Naive B cell (primary cell): Measurements from ENCODE around the gene LRRC4C. TPM values are rescaled to one million over a fixed set of nuclear protein-coding genes. Genes with fewer than 3 reads are reported as not detected.
A peak's percentile ranks its signal among the peaks of the same experiment; 100 is the strongest.

Experiments
- ATAC-seq, 2 donors: fragments of 150-1000 bp; cut with Tn5 transposase; 2 replicates each; pipeline ENCODE4 v1.10.0; 2021; ENCODE audit warnings: low read depth in 2 of 2, mild to moderate bottlenecking in 2 of 2, moderate library complexity in 2 of 2
- DNase-seq: peaks from one replicate; pipeline ENCODE4 v3.0.0; 2022
- H3K27ac Mint-ChIP-seq, 6 donors: one replicate each; pipeline ENCODE4 v1.8.0; 2020 to 2022; ENCODE audit warnings: mild to moderate bottlenecking in 6 of 6, mixed read lengths in 6 of 6, moderate library complexity in 5 of 6, inconsistent platforms in 2 of 6
- H3K27me3 Mint-ChIP-seq, 3 donors: one replicate each; pipeline ENCODE4 v1.8.0; 2021 to 2022; ENCODE audit warnings: mixed read lengths in 3 of 3, mild to moderate bottlenecking in 1 of 3
- H3K36me3 Mint-ChIP-seq, 2 donors: one replicate each; pipeline ENCODE4 v1.8.0; 2020 to 2022; ENCODE audit warnings: mixed read lengths in 2 of 2, inconsistent platforms in 1 of 2, mild to moderate bottlenecking in 1 of 2
- H3K4me1 Mint-ChIP-seq, 3 donors: one replicate each; pipeline ENCODE4 v1.8.0; 2020 to 2022; ENCODE audit warnings: mixed read lengths in 3 of 3, inconsistent platforms in 1 of 3, mild to moderate bottlenecking in 1 of 3, moderate library complexity in 1 of 3
- H3K4me3 Mint-ChIP-seq, 8 donors: one replicate each; pipeline ENCODE4 v1.8.0; 2020 to 2022; ENCODE audit warnings: mild to moderate bottlenecking in 8 of 8, mixed read lengths in 8 of 8, moderate library complexity in 8 of 8, inconsistent platforms in 2 of 8
- H3K9me3 Mint-ChIP-seq, 7 donors: one replicate each; pipeline ENCODE4 v1.8.0; 2020 to 2022; ENCODE audit warnings: mixed read lengths in 7 of 7, mild to moderate bottlenecking in 5 of 7, inconsistent platforms in 2 of 7, moderate library complexity in 1 of 7
- polyA plus RNA-seq, 6 donors: library from polyadenylated mRNA; unstranded; fragments of 300-500 nt; fragmentation: Illumina TruSeq; gene quantifications; one replicate each; pipeline ENCODE4 v1.2.3, GENCODE V29; 2021; ENCODE audit warnings: low read depth in 6 of 6

Gene LRRC4C
- polyA plus RNA-seq, 6 donors from 2014 or later = not detected

GRCh38 chr11:41456269-41456668 lies 3.2 kb downstream of the LRRC4C start:
- peaks cover 0 to 3% (median 0%) of the 10 kb centered on the region in 3 donors for H3K4me1 Mint-ChIP-seq
- peaks cover 0 to 29% (median 11%) of the 10 kb centered on the region in 3 donors for H3K27me3 Mint-ChIP-seq
- no peak for ATAC-seq
- H3K36me3 Mint-ChIP-seq = no peaks in the 10 kb centered on the region
- H3K27ac Mint-ChIP-seq = no peak overlapping the region
- no peak overlapping the region for H3K4me3 Mint-ChIP-seq
- DNase-seq = no peak
- H3K9me3 Mint-ChIP-seq = peaks cover 0 to 1% (median 0%) of the 10 kb centered on the region in 7 donors

- Mint-ChIP-seq H3K4me3 (no peak overlapping the region), H3K27ac (no peak overlapping the region), H3K4me1 (no peaks in the 10 kb centered on the region), H3K9me3 (peaks cover 0 to 2% (median 0%) of the 10 kb centered on the region in 7 donors), H3K27me3 (no peaks in the 10 kb centered on the region), H3K36me3 (no peaks in the 10 kb centered on the region)
- DNase-seq (no peak), ATAC-seq (no peak)
Measured at GRCh38 chr11:41451011-41451410, 8.4 kb downstream of the LRRC4C start.

GRCh38 chr11:41449483-41450050 lies 9.9 kb downstream of the LRRC4C start:
- Mint-ChIP-seq H3K27me3 (no peaks in the 10 kb centered on the region), H3K36me3 (no peaks in the 10 kb centered on the region), H3K9me3 (peaks cover 0 to 5% (median 0%) of the 10 kb centered on the region in 7 donors), H3K4me3 (no peak overlapping the region), H3K4me1 (no peaks in the 10 kb centered on the region), H3K27ac (no peak overlapping the region)
- no peak for DNase-seq
- no peak for ATAC-seq

- DNase-seq = no peak
- Mint-ChIP-seq H3K4me1 (no peaks in the 10 kb centered on the region), H3K36me3 (no peaks in the 10 kb centered on the region), H3K27me3 (no peaks in the 10 kb centered on the region), H3K27ac (no peak overlapping the region), H3K4me3 (no peak overlapping the region), H3K9me3 (peaks cover 0 to 9% (median 0%) of the 10 kb centered on the region in 7 donors)
- no peak for ATAC-seq
Measured at GRCh38 chr11:41446566-41446965, 12.9 kb downstream of the LRRC4C start.

GRCh38 chr11:41446107-41446506 lies 13.3 kb downstream of the LRRC4C start:
- DNase-seq = no peak
- no peak overlapping the region for H3K27ac Mint-ChIP-seq
- H3K27me3 Mint-ChIP-seq = no peaks in the 10 kb centered on the region
- H3K36me3 Mint-ChIP-seq = no peaks in the 10 kb centered on the region
- no peak overlapping the region for H3K4me3 Mint-ChIP-seq
- no peak for ATAC-seq
- H3K9me3 Mint-ChIP-seq = peaks cover 0 to 9% (median 0%) of the 10 kb centered on the region in 7 donors
- no peaks in the 10 kb centered on the region for H3K4me1 Mint-ChIP-seq

- ATAC-seq (no peak), DNase-seq (no peak)
- Mint-ChIP-seq H3K4me3 (no peak overlapping the region), H3K9me3 (peaks cover 0 to 14% (median 3%) of the 10 kb centered on the region in 7 donors), H3K27ac (no peak overlapping the region), H3K4me1 (no peaks in the 10 kb centered on the region), H3K36me3 (no peaks in the 10 kb centered on the region), H3K27me3 (no peaks in the 10 kb centered on the region)
Measured at GRCh38 chr11:41437006-41437490, 22.4 kb downstream of the LRRC4C start.

GRCh38 chr11:41435531-41435930 lies 23.9 kb downstream of the LRRC4C start:
- DNase-seq = no peak
- H3K9me3 Mint-ChIP-seq = peaks cover 0 to 14% (median 2%) of the 10 kb centered on the region in 7 donors
- no peaks in the 10 kb centered on the region for H3K4me1 Mint-ChIP-seq
- no peak overlapping the region for H3K27ac Mint-ChIP-seq
- no peak for ATAC-seq
- no peaks in the 10 kb centered on the region for H3K27me3 Mint-ChIP-seq
- no peak overlapping the region for H3K4me3 Mint-ChIP-seq
- no peaks in the 10 kb centered on the region for H3K36me3 Mint-ChIP-seq

GRCh38 chr11:41431784-41432183 lies 27.7 kb downstream of the LRRC4C start:
- no peaks in the 10 kb centered on the region for H3K36me3 Mint-ChIP-seq
- no peak overlapping the region for H3K27ac Mint-ChIP-seq
- ATAC-seq (no peak), DNase-seq (no peak)
- no peaks in the 10 kb centered on the region for H3K4me1 Mint-ChIP-seq
- no peaks in the 10 kb centered on the region for H3K27me3 Mint-ChIP-seq
- H3K9me3 Mint-ChIP-seq = peaks cover 0 to 11% (median 0%) of the 10 kb centered on the region in 7 donors
- H3K4me3 Mint-ChIP-seq = no peak overlapping the region

GRCh38 chr11:41419901-41420300 lies 39.6 kb downstream of the LRRC4C start:
- Mint-ChIP-seq H3K9me3 (peaks cover 0 to 2% (median 0%) of the 10 kb centered on the region in 7 donors), H3K4me3 (no peak overlapping the region), H3K27ac (peak overlapping the region in 1 of 6 donors; percentile 39), H3K27me3 (no peaks in the 10 kb centered on the region), H3K4me1 (no peaks in the 10 kb centered on the region), H3K36me3 (no peaks in the 10 kb centered on the region)
- DNase-seq = no peak
- ATAC-seq = no peak

- H3K36me3 Mint-ChIP-seq = no peaks in the 10 kb centered on the region
- H3K9me3 Mint-ChIP-seq = peaks cover 0 to 3% (median 0%) of the 10 kb centered on the region in 7 donors
- peak overlapping the region in 1 of 6 donors; percentile 71 for H3K27ac Mint-ChIP-seq
- no peaks in the 10 kb centered on the region for H3K27me3 Mint-ChIP-seq
- no peak overlapping the region for H3K4me3 Mint-ChIP-seq
- no peaks in the 10 kb centered on the region for H3K4me1 Mint-ChIP-seq
- ATAC-seq (no peak), DNase-seq (no peak)
Measured at GRCh38 chr11:41414771-41415440, 44.5 kb downstream of the LRRC4C start.

- Mint-ChIP-seq H3K27me3 (no peaks in the 10 kb centered on the region), H3K27ac (no peak overlapping the region), H3K36me3 (no peaks in the 10 kb centered on the region), H3K4me3 (peak overlapping the region in 1 of 8 donors; percentile 1), H3K9me3 (peaks cover 0 to 3% (median 0%) of the 10 kb centered on the region in 7 donors), H3K4me1 (no peaks in the 10 kb centered on the region)
- ATAC-seq = no peak
- no peak for DNase-seq
Measured at GRCh38 chr11:41413843-41414242, 45.6 kb downstream of the LRRC4C start.

GRCh38 chr11:41405812-41406211 lies 53.6 kb downstream of the LRRC4C start:
- ATAC-seq = no peak
- no peak overlapping the region for H3K4me3 Mint-ChIP-seq
- H3K4me1 Mint-ChIP-seq = no peaks in the 10 kb centered on the region
- no peaks in the 10 kb centered on the region for H3K36me3 Mint-ChIP-seq
- H3K9me3 Mint-ChIP-seq = peaks cover 0 to 4% (median 0%) of the 10 kb centered on the region in 7 donors
- no peaks in the 10 kb centered on the region for H3K27me3 Mint-ChIP-seq
- H3K27ac Mint-ChIP-seq = no peak overlapping the region
- DNase-seq = no peak

GRCh38 chr11:41404109-41404508 lies 55.3 kb downstream of the LRRC4C start:
- H3K4me1 Mint-ChIP-seq = no peaks in the 10 kb centered on the region
- no peak overlapping the region for H3K4me3 Mint-ChIP-seq
- no peaks in the 10 kb centered on the region for H3K27me3 Mint-ChIP-seq
- ATAC-seq = no peak
- H3K36me3 Mint-ChIP-seq = no peaks in the 10 kb centered on the region
- no peak overlapping the region for H3K27ac Mint-ChIP-seq
- no peak for DNase-seq
- H3K9me3 Mint-ChIP-seq = peaks cover 0 to 5% (median 1%) of the 10 kb centered on the region in 7 donors

GRCh38 chr11:41403458-41403857 lies 56.0 kb downstream of the LRRC4C start:
- DNase-seq (no peak), ATAC-seq (no peak)
- H3K27ac Mint-ChIP-seq = no peak overlapping the region
- H3K27me3 Mint-ChIP-seq = no peaks in the 10 kb centered on the region
- H3K9me3 Mint-ChIP-seq = peaks cover 0 to 5% (median 3%) of the 10 kb centered on the region in 7 donors
- H3K36me3 Mint-ChIP-seq = no peaks in the 10 kb centered on the region
- no peak overlapping the region for H3K4me3 Mint-ChIP-seq
- H3K4me1 Mint-ChIP-seq = no peaks in the 10 kb centered on the region
